Measurements from ENCODE around the gene CENATAC. TPM values are rescaled to one million over a fixed set of nuclear protein-coding genes. Genes with fewer than 3 reads are reported as not detected.
"Not testable (repeated sequence)": the region's sequence is repeated elsewhere in the genome, so short reads cannot be mapped to it uniquely, and the experiment has no call there.

The CENATAC gene
- total RNA-seq, 2 experiments from 2014 or later, result 34.6 to 35.0 TPM

DNA sequence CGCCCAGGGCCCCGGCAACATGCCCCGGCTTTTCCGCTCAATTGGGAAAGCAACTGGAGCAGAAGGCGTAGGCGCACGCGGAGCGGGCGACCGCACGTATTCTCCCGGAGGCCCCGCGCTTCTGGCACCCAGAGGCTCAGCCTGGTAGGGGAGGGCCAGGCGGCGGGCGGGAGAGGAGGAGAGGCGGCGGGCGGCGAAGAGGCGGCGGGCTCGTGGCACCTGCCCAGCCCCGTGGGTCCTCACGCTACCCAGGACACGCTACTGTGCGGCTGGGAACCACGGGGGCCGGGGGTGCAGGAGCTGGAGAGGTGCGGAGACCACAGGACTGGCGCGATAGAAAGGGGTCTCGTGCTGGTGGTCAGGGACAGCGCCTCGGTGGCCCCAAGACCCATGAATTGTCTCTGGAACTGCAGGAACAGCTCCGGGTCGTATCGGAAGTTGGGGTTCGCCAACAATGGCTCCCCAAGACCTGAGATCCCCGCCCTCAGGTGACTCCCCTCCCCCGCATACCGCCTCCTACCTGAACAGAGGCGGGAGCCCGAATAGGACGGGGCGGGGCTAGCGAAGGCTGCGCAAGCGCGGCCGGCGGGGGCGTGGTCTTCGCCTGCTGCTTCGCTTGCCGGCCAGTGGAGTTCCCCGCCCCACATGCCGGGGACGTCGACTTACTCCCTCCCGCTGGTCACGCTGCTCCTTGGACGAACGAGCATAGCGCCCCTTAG, 32.5 kb downstream of the CENATAC start, which contains the start of gene SLC37A4:
Gene SLC37A4 (minus strand): TSS at position 549 of the 719 bp plus-strand sequence.
- peak within 1 kb of the TSS; percentile 78 for H3K27ac Mint-ChIP-seq
- ChIA-PET POLR2A (interaction anchor here (0.7 to 5.9 kb wide), 16 partner anchors 9 to 242 kb away, joined by 3 to 115 read pairs (median 5); partner anchors contain the start of genes CENATAC, HMBS, HYOU1 and RPS25), CTCF (interaction anchor here (0.9 to 3.4 kb wide), 11 partner anchors 9 to 101 kb away, joined by 3 to 29 read pairs (median 4); partner anchors contain the start of genes CENATAC, HYOU1, RPS25 and TRAPPC4)
- peaks cover 16% of the 10 kb centered on the region for H3K36me3 Mint-ChIP-seq (ENCODE audit: low read depth)
- peak; percentile 98 for DNase-seq
- no peaks in the 10 kb centered on the region for H3K27me3 Mint-ChIP-seq
- peak within 1 kb of the TSS; percentile 77 for H3K4me3 Mint-ChIP-seq
- H3K9me3 Mint-ChIP-seq, result no peaks in the 10 kb centered on the region
- peaks cover 29% of the 10 kb centered on the region for H3K4me1 Mint-ChIP-seq

DNA sequence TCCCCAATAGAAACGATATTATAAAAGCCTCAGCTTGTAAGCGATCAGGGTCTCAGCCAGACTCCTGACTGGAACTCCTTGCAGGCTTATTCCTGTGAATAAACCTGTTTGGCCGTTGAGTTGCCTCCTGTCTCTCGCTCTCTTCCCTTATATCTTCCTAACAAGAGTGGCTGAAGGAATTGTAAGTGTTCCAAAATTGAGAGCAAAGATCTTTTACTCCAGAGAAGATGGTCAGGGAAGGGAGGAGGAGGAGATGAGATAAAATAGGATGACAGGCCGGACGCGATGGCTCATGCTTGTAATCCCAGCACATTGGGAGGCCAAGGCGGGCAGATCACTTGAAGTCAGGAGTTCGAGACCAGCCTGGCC, 34.0 kb downstream of the CENATAC start:
- peaks cover 12% of the 10 kb centered on the region for H3K36me3 Mint-ChIP-seq (ENCODE audit: low read depth)
- H3K9me3 Mint-ChIP-seq, result no peaks in the 10 kb centered on the region
- POLR2A ChIA-PET, result interaction anchor here (0.9 to 5.9 kb wide), 6 partner anchors 10 to 137 kb away, joined by 3 to 115 read pairs (median 11); partner anchors contain the start of genes HYOU1, RPS25, TRAPPC4 and VPS11
- H3K27ac Mint-ChIP-seq, result no peak overlapping the region
- DNase-seq, result no peak
- CTCF ChIA-PET, result interaction anchor here (0.9 to 3.4 kb wide), 11 partner anchors 9 to 102 kb away, joined by 3 to 29 read pairs (median 4); partner anchors contain the start of genes CENATAC, HYOU1, RPS25 and TRAPPC4
- peaks cover 28% of the 10 kb centered on the region for H3K4me1 Mint-ChIP-seq
- no peak overlapping the region for H3K4me3 Mint-ChIP-seq
- no peaks in the 10 kb centered on the region for H3K27me3 Mint-ChIP-seq

DNA sequence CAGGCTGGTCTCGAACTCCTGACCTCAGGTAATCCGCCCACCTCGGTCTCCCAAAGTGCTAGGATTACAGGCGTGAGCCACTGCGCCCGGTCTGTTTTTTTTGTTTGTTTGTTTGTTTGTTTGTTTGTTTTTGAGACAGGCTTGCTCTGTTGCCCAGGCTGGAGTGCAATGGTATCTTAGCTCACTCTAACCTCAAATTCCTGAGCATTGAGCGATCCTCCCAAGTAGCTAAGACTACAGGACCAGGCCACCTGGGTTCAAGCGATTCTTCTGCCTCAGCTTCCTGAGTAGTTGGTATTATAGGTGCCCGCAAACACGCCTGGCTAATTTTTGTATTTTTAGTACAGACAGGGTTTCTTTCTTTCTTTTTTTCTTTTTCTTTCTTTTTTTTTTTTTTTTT, 35.5 kb downstream of the CENATAC start:
- peaks cover 20% of the 10 kb centered on the region for H3K4me1 Mint-ChIP-seq
- H3K27ac Mint-ChIP-seq; H3K36me3 Mint-ChIP-seq (ENCODE audit: low read depth); POLR2A ChIA-PET; H3K27me3 Mint-ChIP-seq; H3K9me3 Mint-ChIP-seq; H3K4me3 Mint-ChIP-seq; DNase-seq: not testable (repeated sequence)
- CTCF ChIA-PET, result interaction anchor here (0.7 to 2.9 kb wide), 4 partner anchors 9 to 136 kb away, joined by 3 to 9 read pairs (median 4); partner anchors contain the start of gene HYOU1

DNA sequence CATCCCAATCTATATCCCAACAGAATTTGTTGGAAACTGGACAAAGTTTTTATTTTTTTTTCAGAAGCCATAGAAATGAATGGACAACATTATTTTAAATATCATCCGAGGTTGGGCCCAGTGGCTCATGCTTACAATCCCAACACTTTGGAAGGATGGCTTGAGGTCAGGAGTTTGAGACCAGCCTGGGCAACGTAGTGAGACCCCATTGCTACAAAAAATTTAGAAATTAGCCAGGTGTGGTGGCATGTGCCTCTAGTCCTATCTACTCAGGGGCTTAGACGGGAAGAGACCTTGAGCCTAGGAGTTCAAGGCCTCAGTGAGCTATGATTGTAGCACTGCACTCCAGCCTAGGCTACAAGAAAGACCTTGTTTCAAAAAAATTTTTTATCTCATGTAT, 36.9 kb downstream of the CENATAC start:
- no peaks in the 10 kb centered on the region for H3K9me3 Mint-ChIP-seq
- POLR2A ChIA-PET, result no interaction called here

DNA sequence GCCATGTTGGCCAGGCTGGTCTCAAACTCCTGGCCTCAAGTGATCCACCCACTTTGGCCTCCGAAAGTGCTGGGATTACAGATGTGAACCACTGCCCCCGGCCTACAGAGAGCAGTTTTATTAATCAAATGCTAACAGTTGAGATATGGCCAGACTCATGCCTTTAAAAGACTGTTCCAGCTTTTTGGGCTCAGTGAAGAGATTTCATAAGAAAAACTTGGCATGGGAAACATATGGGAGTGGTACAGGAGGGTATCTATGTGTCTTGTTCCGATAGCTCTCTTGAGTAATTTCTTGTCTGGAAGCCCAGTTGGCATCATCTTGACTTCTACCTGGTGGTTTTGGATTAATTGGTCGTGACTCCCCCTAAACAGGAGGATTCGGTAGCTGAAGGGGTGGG, 40.9 kb downstream of the CENATAC start:
- ChIA-PET CTCF (interaction anchor here (0.9 to 1.5 kb wide), 2 partner anchors 8 to 17 kb away, joined by 4 read pairs; no protein-coding TSS in a partner anchor), POLR2A (interaction anchor here (0.6 to 1.0 kb wide), 3 partner anchors 8 to 20 kb away, joined by 3 to 4 read pairs (median 4); partner anchors contain the start of genes SLC37A4 and TRAPPC4)
- Mint-ChIP-seq H3K4me1 (peaks cover 4% of the 10 kb centered on the region), H3K36me3 (ENCODE audit: low read depth) (no peaks in the 10 kb centered on the region), H3K4me3 (no peak overlapping the region), H3K27me3 (peaks cover 2% of the 10 kb centered on the region), H3K9me3 (no peaks in the 10 kb centered on the region), H3K27ac (no peak overlapping the region)
- no peak for DNase-seq

More for the DNA sequence above, 36.9 kb downstream of the CENATAC start:
- Mint-ChIP-seq H3K4me3 (no peak overlapping the region), H3K36me3 (ENCODE audit: low read depth) (no peaks in the 10 kb centered on the region), H3K27ac (no peak overlapping the region), H3K4me1 (peaks cover 7% of the 10 kb centered on the region), H3K27me3 (peaks cover 2% of the 10 kb centered on the region)
- CTCF ChIA-PET, result no interaction called here
- DNase-seq, result no peak

DNA sequence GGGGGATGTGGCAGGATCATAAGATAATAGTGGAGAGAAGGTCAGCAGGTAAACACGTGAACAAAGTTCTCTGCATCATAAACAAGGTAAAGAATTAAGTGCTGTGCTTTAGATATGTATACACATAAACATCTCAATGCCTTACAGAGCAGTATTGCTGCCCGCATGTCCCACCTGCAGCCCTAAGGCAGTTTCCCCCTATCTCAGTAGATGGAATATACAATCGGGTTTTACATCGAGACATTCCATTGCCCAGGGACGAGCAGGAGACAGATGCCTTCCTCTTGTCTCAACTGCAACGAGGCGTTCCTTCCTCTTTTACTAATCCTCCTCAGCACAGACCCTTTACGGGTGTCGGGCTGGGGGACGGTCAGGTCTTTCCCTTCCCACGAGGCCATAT, 41.5 kb downstream of the CENATAC start:
- not testable (repeated sequence) for H3K4me1 Mint-ChIP-seq; DNase-seq; H3K27ac Mint-ChIP-seq; H3K27me3 Mint-ChIP-seq; H3K36me3 Mint-ChIP-seq (ENCODE audit: low read depth); H3K4me3 Mint-ChIP-seq; H3K9me3 Mint-ChIP-seq
- CTCF ChIA-PET, result interaction anchor here (1.5 kb wide), 1 partner anchor 17 kb away, joined by 4 read pairs; no protein-coding TSS in a partner anchor
- POLR2A ChIA-PET, result interaction anchor here (0.6 to 1.0 kb wide), 3 partner anchors 9 to 20 kb away, joined by 3 to 4 read pairs (median 4); partner anchors contain the start of genes SLC37A4 and TRAPPC4

DNA sequence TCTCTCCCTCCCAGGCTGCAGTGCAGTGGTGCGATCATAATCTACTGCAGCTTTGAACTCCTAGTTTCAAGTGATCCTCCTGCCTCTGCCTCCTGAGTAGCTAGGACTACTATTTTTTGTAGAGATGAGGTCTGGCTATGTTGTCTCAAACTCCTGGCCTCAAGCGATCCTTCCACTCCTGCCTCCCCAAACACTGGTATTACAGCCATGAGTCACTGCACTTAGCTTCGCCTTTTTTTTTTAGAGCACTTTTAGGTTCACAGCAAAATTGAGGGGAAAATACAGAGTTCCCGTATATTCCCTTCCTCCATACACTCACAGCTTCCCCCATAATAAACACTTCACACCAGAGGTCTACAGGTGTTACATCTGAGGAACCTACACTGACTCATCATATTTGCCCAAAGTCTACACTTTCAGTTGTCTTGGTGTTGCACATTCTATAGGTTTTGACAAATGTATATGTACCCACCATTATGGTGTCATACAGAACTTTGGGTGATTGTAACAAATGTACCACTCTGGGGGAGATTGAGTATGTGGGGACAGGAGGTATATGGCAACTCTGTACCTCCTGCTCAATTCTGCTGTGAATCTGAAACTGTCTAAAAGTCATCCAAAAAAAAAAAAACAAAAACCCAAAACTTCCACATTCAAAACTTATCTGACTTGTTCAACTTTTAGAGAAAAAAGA, 44.0 kb downstream of the CENATAC start:
- H3K36me3 Mint-ChIP-seq (ENCODE audit: low read depth), result peaks cover 26% of the 10 kb centered on the region
- CTCF ChIA-PET, result interaction anchor here (0.7 to 1.3 kb wide), 4 partner anchors 9 to 15 kb away, joined by 3 to 5 read pairs (median 4); no protein-coding TSS in a partner anchor
- H3K27ac Mint-ChIP-seq, result no peak overlapping the region
- no peaks in the 10 kb centered on the region for H3K9me3 Mint-ChIP-seq
- H3K4me1 Mint-ChIP-seq, result peaks cover 4% of the 10 kb centered on the region
- peaks cover 2% of the 10 kb centered on the region for H3K27me3 Mint-ChIP-seq
- no peak overlapping the region for H3K4me3 Mint-ChIP-seq
- DNase-seq, result no peak
- POLR2A ChIA-PET, result interaction anchor here (0.6 to 1.5 kb wide), 3 partner anchors 10 to 13 kb away, joined by 3 to 5 read pairs (median 3); no protein-coding TSS in a partner anchor

DNA sequence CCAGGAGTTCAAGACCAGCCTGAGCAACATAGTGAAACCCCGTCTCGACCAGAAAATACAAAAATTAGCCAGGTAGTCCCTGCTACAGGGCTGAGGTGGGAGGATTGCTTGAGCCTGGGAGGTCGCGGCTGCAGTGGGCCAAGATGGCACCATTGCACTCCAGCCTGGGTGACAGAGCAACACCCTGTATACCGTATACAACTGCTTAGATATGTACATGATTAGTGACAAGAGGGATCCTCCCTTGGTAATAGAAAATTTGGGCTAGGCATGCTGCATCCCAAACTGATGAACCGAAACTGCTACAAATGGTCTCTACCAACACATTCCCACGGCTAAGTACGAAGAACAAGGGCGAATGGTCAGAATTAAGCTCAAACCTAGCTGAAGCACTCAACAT, 45.0 kb downstream of the CENATAC start:
- Mint-ChIP-seq H3K27ac (no peak overlapping the region), H3K4me3 (no peak overlapping the region), H3K36me3 (ENCODE audit: low read depth) (peaks cover 34% of the 10 kb centered on the region), H3K9me3 (no peaks in the 10 kb centered on the region), H3K27me3 (peaks cover 2% of the 10 kb centered on the region), H3K4me1 (peaks cover 4% of the 10 kb centered on the region)
- ChIA-PET POLR2A (interaction anchor here (1.1 to 1.5 kb wide), 3 partner anchors 9 to 25 kb away, joined by 3 to 5 read pairs (median 5); partner anchors contain the start of genes HYOU1 and VPS11), CTCF (interaction anchor here (1.3 kb wide), 1 partner anchor 10 kb away, joined by 3 read pairs; no protein-coding TSS in a partner anchor)
- no peak for DNase-seq

DNA sequence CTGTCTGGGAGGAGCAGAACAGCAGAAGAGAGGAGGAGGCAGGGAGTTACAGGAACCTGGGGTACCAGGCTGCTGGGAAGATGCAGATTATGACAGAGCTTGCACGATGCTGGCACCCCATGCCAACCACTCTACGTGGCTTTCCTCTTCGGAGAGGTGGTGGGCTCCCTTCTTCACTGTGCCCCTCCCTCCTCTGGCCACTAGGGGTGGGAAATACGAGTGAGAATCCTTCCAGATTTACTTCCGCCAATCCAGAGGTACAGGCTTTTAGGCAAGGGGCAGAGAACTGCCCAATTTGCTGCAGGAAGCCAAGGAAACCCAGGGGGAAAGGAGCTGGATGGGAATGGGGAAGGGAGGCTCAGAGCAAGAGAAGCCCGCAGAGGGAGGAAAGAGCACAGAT, 46.8 kb downstream of the CENATAC start:
- POLR2A ChIA-PET, result interaction anchor here (0.9 to 1.4 kb wide), 2 partner anchors 12 to 26 kb away, joined by 3 read pairs; no protein-coding TSS in a partner anchor
- peaks cover 51% of the 10 kb centered on the region for H3K36me3 Mint-ChIP-seq (ENCODE audit: low read depth)
- peaks cover 10% of the 10 kb centered on the region for H3K4me1 Mint-ChIP-seq

DNA sequence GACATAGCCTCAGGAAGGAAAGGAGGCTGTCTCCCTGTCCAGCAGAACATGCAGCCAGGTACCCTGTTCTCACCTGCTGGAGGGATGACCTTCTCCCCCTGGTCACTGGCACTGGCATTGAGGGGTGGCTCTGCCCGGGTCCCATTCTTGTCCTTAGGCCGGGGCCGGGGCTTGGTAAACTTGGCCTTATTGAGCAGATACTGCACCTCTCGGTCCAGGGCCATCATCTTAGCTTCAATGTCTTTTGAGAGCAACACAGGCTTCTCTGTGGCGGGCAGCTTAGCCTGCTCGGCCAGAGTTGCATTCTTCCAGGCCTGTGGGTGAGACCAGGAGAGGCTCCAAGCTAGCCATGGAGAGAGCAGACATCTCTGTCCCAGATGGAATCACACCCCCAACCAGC, 48.6 kb downstream of the CENATAC start:
- no peak for DNase-seq
- Mint-ChIP-seq H3K4me3 (no peak overlapping the region), H3K9me3 (no peaks in the 10 kb centered on the region), H3K36me3 (ENCODE audit: low read depth) (peaks cover 63% of the 10 kb centered on the region), H3K27ac (no peak overlapping the region), H3K4me1 (peaks cover 17% of the 10 kb centered on the region), H3K27me3 (no peaks in the 10 kb centered on the region)
- POLR2A ChIA-PET, result interaction anchor here (1.0 to 2.6 kb wide), 3 partner anchors 10 to 49 kb away, joined by 4 to 16 read pairs (median 6); partner anchors contain the start of genes CENATAC, HYOU1 and SLC37A4
- CTCF ChIA-PET, result interaction anchor here (0.6 to 0.8 kb wide), 3 partner anchors 8 to 57 kb away, joined by 3 to 4 read pairs (median 3); no protein-coding TSS in a partner anchor

More for the DNA sequence above, 46.8 kb downstream of the CENATAC start:
- no peak overlapping the region for H3K4me3 Mint-ChIP-seq
- no peak overlapping the region for H3K27ac Mint-ChIP-seq
- CTCF ChIA-PET, result no interaction called here
- no peaks in the 10 kb centered on the region for H3K27me3 Mint-ChIP-seq
- no peak for DNase-seq
- no peaks in the 10 kb centered on the region for H3K9me3 Mint-ChIP-seq

DNA sequence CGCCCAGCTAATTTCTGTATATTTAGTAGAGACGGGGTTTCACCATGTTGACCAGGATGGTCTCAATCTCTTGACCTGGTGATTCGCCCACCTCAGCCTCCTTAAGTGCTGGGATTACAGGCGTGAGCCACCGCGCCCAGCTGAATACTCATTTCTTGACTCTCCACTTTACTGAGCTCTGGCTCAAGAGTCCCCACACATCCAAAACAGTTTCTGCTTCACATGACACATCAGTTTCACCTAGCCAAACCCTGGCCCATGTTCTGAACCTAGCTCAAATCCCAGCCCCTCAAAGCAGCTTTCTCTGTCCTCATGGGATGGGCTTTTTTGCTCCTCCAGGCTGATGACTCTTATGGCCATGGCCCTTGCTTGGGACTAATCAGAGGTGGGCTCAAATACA, 49.3 kb downstream of the CENATAC start:
- H3K27me3 Mint-ChIP-seq, result no peaks in the 10 kb centered on the region
- H3K4me1 Mint-ChIP-seq, result peaks cover 18% of the 10 kb centered on the region
- H3K36me3 Mint-ChIP-seq (ENCODE audit: low read depth), result peaks cover 68% of the 10 kb centered on the region
- no peak for DNase-seq
- ChIA-PET CTCF (interaction anchor here (0.8 to 1.4 kb wide), 2 partner anchors 9 to 357 kb away, joined by 3 to 4 read pairs; no protein-coding TSS in a partner anchor), POLR2A (interaction anchor here (2.0 to 2.6 kb wide), 3 partner anchors 9 to 27 kb away, joined by 4 to 16 read pairs (median 6); partner anchors contain the start of genes HYOU1 and SLC37A4)
- H3K4me3 Mint-ChIP-seq, result no peak overlapping the region
- H3K9me3 Mint-ChIP-seq, result no peaks in the 10 kb centered on the region
- no peak overlapping the region for H3K27ac Mint-ChIP-seq

DNA sequence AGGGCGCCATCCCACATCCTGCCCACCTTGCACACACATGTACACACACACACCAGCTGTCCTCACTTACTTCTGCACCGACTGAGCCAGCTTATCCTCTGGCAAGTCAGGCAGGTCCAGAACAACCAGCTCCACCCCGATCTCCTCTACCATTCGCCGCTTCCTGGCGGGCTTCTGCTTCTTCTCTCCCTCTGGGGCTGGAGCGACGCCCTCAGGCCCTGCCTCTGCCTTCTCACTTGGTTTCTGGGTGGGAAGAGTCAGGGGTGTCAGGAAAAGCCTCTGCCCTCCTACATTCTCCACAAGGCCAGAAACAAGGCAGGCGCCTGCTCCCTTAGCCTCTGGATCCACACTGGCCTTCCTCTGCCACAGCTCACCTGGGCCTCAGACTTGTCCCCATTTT, 50.7 kb downstream of the CENATAC start:
- DNase-seq, result no peak
- ChIA-PET CTCF (interaction anchor here (1.1 to 1.4 kb wide), 2 partner anchors 17 to 359 kb away, joined by 3 to 4 read pairs; no protein-coding TSS in a partner anchor), POLR2A (interaction anchor here (1.4 to 2.6 kb wide), 3 partner anchors 8 to 29 kb away, joined by 4 to 16 read pairs (median 7); partner anchors contain the start of genes HYOU1 and VPS11)
- peaks cover 80% of the 10 kb centered on the region for H3K36me3 Mint-ChIP-seq (ENCODE audit: low read depth)
- no peak overlapping the region for H3K4me3 Mint-ChIP-seq
- peaks cover 29% of the 10 kb centered on the region for H3K4me1 Mint-ChIP-seq
- no peaks in the 10 kb centered on the region for H3K27me3 Mint-ChIP-seq
- H3K27ac Mint-ChIP-seq, result no peak overlapping the region
- no peaks in the 10 kb centered on the region for H3K9me3 Mint-ChIP-seq

Data from activated CD4-positive, alpha-beta memory T cell treated with anti-CD3 and anti-CD28 coated beads, Interleukin-2, amount 10 ng/mL, durations not matched to agents 7 days and 5 days (primary cell).